Loucy (cell line): ENCODE measurements around the gene CCDC69.

Experiments used
- H2AFZ ChIP-seq: fragments of 200-600 bp; sonication (generic); 2 replicates; pipeline ENCODE4 v1.6.0; 2016; ENCODE audit warnings: antibody characterized with exemption, mild to moderate bottlenecking, low read length, moderate library complexity
- H3F3A ChIP-seq: fragments of 200-600 bp; 2 replicates; pipeline ENCODE4 v1.6.0; 2016; ENCODE audit warnings: antibody characterized with exemption, low read depth, mild to moderate bottlenecking
- H3K27me3 ChIP-seq: fragments of 200-600 bp; sonication (generic); 2 replicates; pipeline ENCODE4 v1.6.1; 2014; ENCODE audit warnings: low read length, mild to moderate bottlenecking; ENCODE audit not compliant: insufficient read depth, poor library complexity, severe bottlenecking
- H3K36me3 ChIP-seq: fragments of 200-600 bp; sonication (generic); 2 replicates; pipeline ENCODE4 v1.6.1; 2016; ENCODE audit warnings: low read length; ENCODE audit not compliant: insufficient read depth
- H3K4me1 ChIP-seq: fragments of 200-600 bp; sonication (generic); 2 replicates; pipeline ENCODE4 v1.5.1; 2014; ENCODE audit warnings: low read length, mild to moderate bottlenecking; ENCODE audit not compliant: insufficient read depth, poor library complexity, severe bottlenecking
- H3K4me2 ChIP-seq: fragments of 200-600 bp; sonication (generic); 2 replicates; pipeline ENCODE4 v1.6.0; 2014; ENCODE audit warnings: antibody characterized with exemption, low read length, low read depth, mild to moderate bottlenecking; ENCODE audit not compliant: poor library complexity, severe bottlenecking
- H3K4me3 ChIP-seq: fragments of 200-600 bp; sonication (generic); 2 replicates; pipeline ENCODE4 v1.5.1; 2014; ENCODE audit warnings: low read length, mild to moderate bottlenecking, mixed read lengths; ENCODE audit not compliant: poor library complexity, severe bottlenecking
- H3K79me2 ChIP-seq: fragments of 200-600 bp; sonication (generic); 2 replicates; pipeline ENCODE4 v1.6.1; 2014; ENCODE audit warnings: low read length; ENCODE audit not compliant: insufficient read depth
- H3K9ac ChIP-seq: fragments of 200-600 bp; sonication (generic); 2 replicates; pipeline ENCODE4 v1.6.0; 2014; ENCODE audit warnings: mild to moderate bottlenecking, low read depth, low read length, moderate library complexity; ENCODE audit not compliant: poor library complexity, severe bottlenecking
- H3K9me2 ChIP-seq: fragments of 200-600 bp; sonication (generic); replicated peaks from 2 replicates; pipeline ENCODE4 v1.6.1; 2016; ENCODE audit warnings: low read depth, low read length, mixed read lengths
- H3K9me3 ChIP-seq: fragments of 200-600 bp; sonication (generic); 2 replicates; pipeline ENCODE4 v1.6.1; 2014; ENCODE audit warnings: mild to moderate bottlenecking, antibody characterized with exemption, low read length, low read depth; ENCODE audit not compliant: insufficient read depth
- H4K20me1 ChIP-seq: fragments of 200-600 bp; sonication (generic); 2 replicates; pipeline ENCODE4 v1.6.0; 2014; ENCODE audit warnings: antibody characterized with exemption, low read length, mild to moderate bottlenecking; ENCODE audit not compliant: insufficient read depth, poor library complexity, severe bottlenecking
- EZH2phosphoT487 ChIP-seq: fragments of 200-600 bp; IDR thresholded peaks from 2 replicates; pipeline ENCODE4 v1.6.1; 2018; ENCODE audit warnings: antibody characterized with exemption, mild to moderate bottlenecking, moderate library complexity, borderline replicate concordance
- TF ChIP-seq, protein P1 (sequence below): fragments of 200-600 bp; sonication (generic); conservative IDR thresholded peaks from 2 replicates; pipeline ENCODE4 v1.5.1; 2014; ENCODE audit warnings: mild to moderate bottlenecking, antibody characterized with exemption, low read length

Gene CCDC69, protein sequence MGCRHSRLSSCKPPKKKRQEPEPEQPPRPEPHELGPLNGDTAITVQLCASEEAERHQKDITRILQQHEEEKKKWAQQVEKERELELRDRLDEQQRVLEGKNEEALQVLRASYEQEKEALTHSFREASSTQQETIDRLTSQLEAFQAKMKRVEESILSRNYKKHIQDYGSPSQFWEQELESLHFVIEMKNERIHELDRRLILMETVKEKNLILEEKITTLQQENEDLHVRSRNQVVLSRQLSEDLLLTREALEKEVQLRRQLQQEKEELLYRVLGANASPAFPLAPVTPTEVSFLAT

DNA sequence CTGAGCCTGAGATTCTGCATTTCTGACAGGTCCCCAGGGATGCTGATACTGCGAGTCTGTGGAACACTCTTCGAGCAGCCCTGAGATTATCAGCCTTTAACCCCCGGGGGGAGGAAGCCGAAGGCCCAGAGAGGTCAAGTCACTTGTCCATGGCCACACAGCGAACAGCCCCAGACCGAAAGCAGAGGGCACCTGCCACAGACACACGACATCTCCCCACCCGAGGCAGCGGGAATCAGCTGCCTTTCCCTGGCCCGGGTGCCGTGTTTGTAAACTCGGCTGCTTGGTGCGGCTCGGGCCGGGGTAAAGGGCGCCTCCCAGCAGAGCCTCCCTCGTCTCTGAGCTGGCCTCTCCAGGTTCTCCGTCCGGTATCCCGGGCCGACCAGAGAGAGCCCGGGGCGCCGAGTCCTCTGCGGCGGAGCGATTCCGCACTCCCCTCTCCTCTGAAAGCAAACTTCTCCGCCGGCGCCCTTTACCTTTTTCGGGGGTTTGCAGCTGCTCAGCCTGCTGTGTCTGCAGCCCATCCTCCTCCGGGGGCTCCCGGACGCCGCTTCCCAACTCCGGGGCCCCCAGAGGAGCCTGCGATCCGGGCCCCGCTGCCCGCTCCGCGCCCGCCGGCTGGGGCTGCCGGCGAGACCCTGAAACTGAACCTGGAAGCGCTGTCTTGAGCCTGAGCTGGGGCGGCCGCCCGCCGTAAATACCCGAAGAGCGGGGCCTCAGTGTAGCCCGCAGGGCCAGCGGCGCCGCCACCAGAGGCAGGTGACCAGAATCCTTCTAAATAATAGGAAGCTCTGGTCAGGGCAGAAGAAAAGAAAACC, at the start of gene CCDC69:
TSS of gene CCDC69 (minus strand) at position 646 of the 818 bp plus-strand sequence. CDS start at position 524, 122 bp downstream.
- H3F3A ChIP-seq = no peaks in the 10 kb centered on the region
- no peaks in the 10 kb centered on the region for H3K9me2 ChIP-seq
- peak within 1 kb of the TSS; percentile 74 for H3K9ac ChIP-seq
- no peaks in the 10 kb centered on the region; the same call in 1 of the 2 replicates for H3K36me3 ChIP-seq
- peaks cover 17% of the 10 kb centered on the region for H4K20me1 ChIP-seq
- TF ChIP-seq, protein P1, sequence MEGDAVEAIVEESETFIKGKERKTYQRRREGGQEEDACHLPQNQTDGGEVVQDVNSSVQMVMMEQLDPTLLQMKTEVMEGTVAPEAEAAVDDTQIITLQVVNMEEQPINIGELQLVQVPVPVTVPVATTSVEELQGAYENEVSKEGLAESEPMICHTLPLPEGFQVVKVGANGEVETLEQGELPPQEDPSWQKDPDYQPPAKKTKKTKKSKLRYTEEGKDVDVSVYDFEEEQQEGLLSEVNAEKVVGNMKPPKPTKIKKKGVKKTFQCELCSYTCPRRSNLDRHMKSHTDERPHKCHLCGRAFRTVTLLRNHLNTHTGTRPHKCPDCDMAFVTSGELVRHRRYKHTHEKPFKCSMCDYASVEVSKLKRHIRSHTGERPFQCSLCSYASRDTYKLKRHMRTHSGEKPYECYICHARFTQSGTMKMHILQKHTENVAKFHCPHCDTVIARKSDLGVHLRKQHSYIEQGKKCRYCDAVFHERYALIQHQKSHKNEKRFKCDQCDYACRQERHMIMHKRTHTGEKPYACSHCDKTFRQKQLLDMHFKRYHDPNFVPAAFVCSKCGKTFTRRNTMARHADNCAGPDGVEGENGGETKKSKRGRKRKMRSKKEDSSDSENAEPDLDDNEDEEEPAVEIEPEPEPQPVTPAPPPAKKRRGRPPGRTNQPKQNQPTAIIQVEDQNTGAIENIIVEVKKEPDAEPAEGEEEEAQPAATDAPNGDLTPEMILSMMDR = peak; percentile 19; the same call in 1 of the 2 replicates
- no peak for TF ChIP-seq EZH2phosphoT487
- peak within 1 kb of the TSS; percentile 77 for H2AFZ ChIP-seq
- H3K4me2 ChIP-seq = peak within 1 kb of the TSS; percentile 96
- no peaks in the 10 kb centered on the region for H3K9me3 ChIP-seq
- H3K79me2 ChIP-seq = peaks cover 57% of the 10 kb centered on the region
- peaks cover 52% of the 10 kb centered on the region for H3K4me1 ChIP-seq
- H3K27me3 ChIP-seq = no peaks in the 10 kb centered on the region
- H3K4me3 ChIP-seq = peak within 1 kb of the TSS; percentile 77

DNA sequence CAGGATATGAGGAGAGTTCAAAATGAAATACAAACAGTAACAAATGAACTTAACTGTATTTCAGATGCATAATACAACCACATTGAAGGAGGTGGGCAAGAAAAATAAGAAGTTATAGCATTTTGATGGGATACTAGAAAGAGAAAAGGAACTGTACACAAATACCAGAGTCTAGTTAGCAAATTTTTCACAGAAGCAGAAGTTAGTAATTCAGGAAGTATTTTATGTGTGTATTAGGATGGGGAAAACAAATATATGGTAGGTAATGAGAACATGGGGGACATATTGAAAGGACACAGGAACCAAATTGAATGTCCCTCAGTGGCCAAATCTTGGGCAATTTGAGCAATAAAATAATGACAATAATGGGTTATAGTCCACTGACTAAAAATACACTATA, 47.4 kb upstream of the CCDC69 start:
- H3K79me2 ChIP-seq = no peaks in the 10 kb centered on the region
- no peaks in the 10 kb centered on the region for H3K9me3 ChIP-seq
- no peak overlapping the region for H3K4me3 ChIP-seq
- H3K4me1 ChIP-seq = no peaks in the 10 kb centered on the region
- H3K9me2 ChIP-seq = no peaks in the 10 kb centered on the region
- H3K27me3 ChIP-seq = no peaks in the 10 kb centered on the region
- H3K36me3 ChIP-seq = peaks cover 9% of the 10 kb centered on the region; the same call in 1 of the 2 replicates
- TF ChIP-seq EZH2phosphoT487 = no peak
- TF ChIP-seq, protein P1 = no peak
- H3F3A ChIP-seq = no peaks in the 10 kb centered on the region
- no peaks in the 10 kb centered on the region for H4K20me1 ChIP-seq
- H2AFZ ChIP-seq = no peak overlapping the region
- H3K4me2 ChIP-seq = no peak overlapping the region
- no peak overlapping the region for H3K9ac ChIP-seq

DNA sequence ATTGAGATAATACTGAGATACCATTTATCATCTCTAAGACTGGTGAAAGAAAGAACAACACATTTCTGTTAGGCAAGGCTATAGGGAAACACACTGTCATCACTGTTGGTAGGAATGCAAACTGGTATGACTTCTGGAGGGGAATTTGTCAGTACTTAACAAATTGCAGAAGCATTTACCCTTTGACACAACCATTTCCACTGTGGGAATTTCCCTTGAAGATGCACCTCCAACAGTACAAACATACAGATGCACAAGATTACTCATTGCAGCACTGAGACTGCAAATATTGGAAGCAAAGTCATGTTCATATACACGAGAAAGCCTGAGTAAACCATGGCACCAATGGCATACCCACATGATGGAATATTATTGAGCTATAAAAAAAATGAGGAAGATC, 46.7 kb upstream of the CCDC69 start:
- H2AFZ ChIP-seq = no peak overlapping the region
- H3K4me1 ChIP-seq = no peaks in the 10 kb centered on the region
- H3K9ac ChIP-seq = no peak overlapping the region
- H3F3A ChIP-seq = no peaks in the 10 kb centered on the region
- no peaks in the 10 kb centered on the region for H3K27me3 ChIP-seq
- H3K4me3 ChIP-seq = no peak overlapping the region
- H4K20me1 ChIP-seq = no peaks in the 10 kb centered on the region
- TF ChIP-seq, protein P1 = no peak
- no peak for TF ChIP-seq EZH2phosphoT487
- peaks cover 9% of the 10 kb centered on the region; the same call in 1 of the 2 replicates for H3K36me3 ChIP-seq
- no peaks in the 10 kb centered on the region for H3K79me2 ChIP-seq
- H3K9me2 ChIP-seq = no peaks in the 10 kb centered on the region
- no peak overlapping the region for H3K4me2 ChIP-seq
- H3K9me3 ChIP-seq = no peaks in the 10 kb centered on the region
